HEK293T (cell line): ENCODE measurements around the gene HMGB2.

Experiments used
- CTCF ChIA-PET: fragments of 350-600 bp; formaldehyde crosslinking; extraction: SDS; loops from one replicate; lab custom pipeline; 2021; ENCODE audit warnings: antibody characterized with exemption, inconsistent platforms; lab: Yijun Ruan, JAX
- POLR2A ChIA-PET: fragments of 350-600 bp; formaldehyde crosslinking; extraction: SDS; loops from one replicate; lab custom pipeline; 2020; ENCODE audit warnings: antibody characterized with exemption, inconsistent platforms; lab: Yijun Ruan, JAX
- DNase-seq: peaks from one replicate; pipeline ENCODE4 v3.0.0; 2012; ENCODE audit warnings: mixed read lengths; ENCODE audit errors: extremely low spot score
- ARNT ChIP-seq: fragments of 450-650 bp; IDR thresholded peaks from 2 replicates; pipeline ENCODE4 v1.6.1; 2017; ENCODE audit warnings: mild to moderate bottlenecking
- BHLHE40 ChIP-seq: fragments of 450-650 bp; IDR thresholded peaks from 2 replicates; pipeline ENCODE4 v1.6.1; 2016; ENCODE audit warnings: mild to moderate bottlenecking, moderate library complexity, borderline replicate concordance
- CTBP1 ChIP-seq: fragments of 450-650 bp; IDR thresholded peaks from 2 replicates; pipeline ENCODE4 v1.6.1; 2016; ENCODE audit warnings: borderline replicate concordance
- ELF4 ChIP-seq: fragments of 450-650 bp; IDR thresholded peaks from 2 replicates; pipeline ENCODE4 v1.6.1; 2017; ENCODE audit warnings: antibody characterized with exemption
- FOXA1 ChIP-seq: fragments of 450-650 bp; IDR thresholded peaks from 2 replicates; pipeline ENCODE4 v1.6.1; 2016; ENCODE audit warnings: mild to moderate bottlenecking
- FOXK2 ChIP-seq: fragments of 450-650 bp; IDR thresholded peaks from 2 replicates; pipeline ENCODE4 v1.6.1; 2016; ENCODE audit warnings: mild to moderate bottlenecking
- FOXM1 ChIP-seq: fragments of 450-650 bp; IDR thresholded peaks from 2 replicates; pipeline ENCODE4 v1.6.1; 2017; ENCODE audit warnings: mild to moderate bottlenecking, borderline replicate concordance
- HDGF ChIP-seq: fragments of 450-650 bp; IDR thresholded peaks from 2 replicates; pipeline ENCODE4 v1.6.1; 2017; ENCODE audit warnings: antibody characterized with exemption, borderline replicate concordance
- L3MBTL2 ChIP-seq: fragments of 450-650 bp; conservative IDR thresholded peaks from 2 replicates; pipeline ENCODE4 v1.6.1; 2016; ENCODE audit warnings: mild to moderate bottlenecking
- LEF1 ChIP-seq: fragments of 450-650 bp; IDR thresholded peaks from 2 replicates; pipeline ENCODE4 v1.6.1; 2017; ENCODE audit warnings: mild to moderate bottlenecking, borderline replicate concordance
- NFRKB ChIP-seq: fragments of 450-650 bp; IDR thresholded peaks from 2 replicates; pipeline ENCODE4 v1.6.1; 2016; ENCODE audit warnings: mild to moderate bottlenecking, moderate library complexity
- PKNOX1 ChIP-seq: fragments of 450-650 bp; IDR thresholded peaks from 2 replicates; pipeline ENCODE4 v1.6.1; 2016
- SP1 ChIP-seq: fragments of 450-650 bp; IDR thresholded peaks from 2 replicates; pipeline ENCODE4 v1.6.1; 2017
- SUZ12 ChIP-seq: fragments of 450-650 bp; IDR thresholded peaks from 2 replicates; pipeline ENCODE4 v1.6.1; 2016; ENCODE audit warnings: mild to moderate bottlenecking
- TARDBP ChIP-seq: fragments of 450-650 bp; IDR thresholded peaks from 2 replicates; pipeline ENCODE4 v1.6.1; 2016
- ZNF384 ChIP-seq: fragments of 450-650 bp; IDR thresholded peaks from 2 replicates; pipeline ENCODE4 v1.6.1; 2016

The HMGB2 gene

GRCh38 chr4:173346074-173346473, 11.9 kb upstream of the HMGB2 start:
- TF ChIP-seq ZNF384 (no peak), HDGF (no peak), LEF1 (no peak), SUZ12 (no peak)
- CTCF ChIA-PET, result interaction anchor here (0.8 kb wide), 1 partner anchor 75 kb away, joined by 3 read pairs; no protein-coding TSS in a partner anchor
- no peak for DNase-seq
- POLR2A ChIA-PET, result interaction anchor here (0.8 to 5.7 kb wide), 5 partner anchors 10 to 25 kb away, joined by 3 to 59 read pairs (median 4); partner anchors contain the start of genes HMGB2 and SAP30

- CTCF ChIA-PET, result no interaction called here
Measured at GRCh38 chr4:173345648-173346047, 11.5 kb upstream of the HMGB2 start.

GRCh38 chr4:173343832-173344397, 9.8 kb upstream of the HMGB2 start:
- ChIA-PET CTCF (no interaction called here), POLR2A (interaction anchor here (5.7 kb wide), 1 partner anchor 10 kb away, joined by 59 read pairs; the partner anchor contains the start of gene HMGB2)

More at GRCh38 chr4:173345648-173346047, 11.5 kb upstream of the HMGB2 start:
- DNase-seq, result no peak
- no peak for TF ChIP-seq ARNT
- TF ChIP-seq FOXA1, result no peak
- TF ChIP-seq PKNOX1, result no peak
- TF ChIP-seq L3MBTL2, result no peak
- no peak for TF ChIP-seq FOXK2
- no peak for TF ChIP-seq SP1
- no peak for TF ChIP-seq ELF4
- no peak for TF ChIP-seq FOXM1
- no peak for TF ChIP-seq BHLHE40
- no peak for TF ChIP-seq CTBP1
- no peak for TF ChIP-seq SUZ12
- no peak for TF ChIP-seq NFRKB
- POLR2A ChIA-PET, result interaction anchor here (1.1 to 5.7 kb wide), 3 partner anchors 10 to 24 kb away, joined by 3 to 59 read pairs (median 5); partner anchors contain the start of gene HMGB2

GRCh38 chr4:173337463-173337862, 3.3 kb upstream of the HMGB2 start:
- ChIA-PET CTCF (interaction anchor here (0.6 to 1.9 kb wide), 2 partner anchors 17 to 36 kb away, joined by 5 to 6 read pairs; no protein-coding TSS in a partner anchor), POLR2A (no interaction called here)
- no peak for TF ChIP-seq FOXA1
- no peak for TF ChIP-seq TARDBP
- no peak for TF ChIP-seq ELF4
- no peak for TF ChIP-seq FOXM1
- no peak for TF ChIP-seq BHLHE40
- no peak for DNase-seq

More at GRCh38 chr4:173343832-173344397, 9.8 kb upstream of the HMGB2 start:
- no peak for DNase-seq
- TF ChIP-seq ELF4 (no peak), ZNF384 (no peak), NFRKB (no peak), FOXA1 (no peak)

GRCh38 chr4:173334891-173335752, 964 bp upstream of the HMGB2 start:
- ChIA-PET CTCF (interaction anchor here (0.7 to 1.7 kb wide), 4 partner anchors 20 to 362 kb away, joined by 3 to 6 read pairs (median 3); no protein-coding TSS in a partner anchor), POLR2A (interaction anchor here (0.6 to 6.3 kb wide), 72 partner anchors 10 to 948 kb away, joined by 3 to 317 read pairs (median 4); partner anchors contain the start of genes CEP44, FBXO8, GALNT7 and HAND2)
- DNase-seq, result peak; percentile 84
- TF ChIP-seq FOXK2 (no peak; the same call in 1 of the 2 replicates), ELF4 (peak; percentile 18; the same call in 1 of the 2 replicates), CTBP1 (no peak), NFRKB (no peak), LEF1 (no peak), BHLHE40 (no peak), SP1 (no peak), ZNF384 (no peak), L3MBTL2 (peak; percentile 2; the same call in 1 of the 2 replicates), HDGF (no peak), TARDBP (no peak), FOXM1 (no peak), PKNOX1 (no peak), FOXA1 (no peak), ARNT (no peak), SUZ12 (no peak)

- peak; percentile 19 for DNase-seq
- CTCF ChIA-PET, result interaction anchor here (0.7 to 1.7 kb wide), 3 partner anchors 24 to 76 kb away, joined by 3 to 4 read pairs (median 3); no protein-coding TSS in a partner anchor
- POLR2A ChIA-PET, result interaction anchor here (0.7 to 6.3 kb wide), 25 partner anchors 9 to 950 kb away, joined by 3 to 317 read pairs (median 9); partner anchors contain the start of genes CEP44, FBXO8 and SAP30
- TF ChIP-seq PKNOX1, result no peak
Measured at GRCh38 chr4:173333658-173334084, 487 bp downstream of the HMGB2 start.
